ENCODE data around the gene DGCR2.

GRCh38 chr22:19064354-19065054 is 57.7 kb downstream of the DGCR2 start:
- TF ChIP-seq CTCF (IDR thresholded peaks at IDR 0.05) (no peak), POLR2A (IDR thresholded peaks at IDR 0.05) (no peak)
